ENCODE measurements around the gene MCCC2.

DNA sequence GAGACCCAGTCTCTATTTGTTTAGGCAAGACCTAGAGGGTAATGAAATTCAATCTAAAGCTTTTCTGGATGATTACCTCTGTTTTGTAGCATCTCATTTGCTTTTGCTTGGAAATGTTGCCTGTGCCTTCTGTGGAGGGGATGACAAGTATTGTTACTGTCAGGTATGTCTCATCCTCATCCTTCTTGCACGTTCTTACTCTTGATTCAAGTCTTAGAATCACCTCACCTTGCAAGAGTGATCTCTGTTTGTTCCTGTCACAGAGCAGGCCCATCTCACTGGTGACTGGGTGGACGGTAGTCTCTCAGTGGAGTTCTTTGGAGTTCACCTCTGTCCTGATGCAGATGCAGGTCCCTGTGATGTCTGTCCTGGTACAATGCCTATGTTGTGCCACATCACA lies 33.5 kb downstream of the MCCC2 start:
- TF ChIP-seq, protein P1, sequence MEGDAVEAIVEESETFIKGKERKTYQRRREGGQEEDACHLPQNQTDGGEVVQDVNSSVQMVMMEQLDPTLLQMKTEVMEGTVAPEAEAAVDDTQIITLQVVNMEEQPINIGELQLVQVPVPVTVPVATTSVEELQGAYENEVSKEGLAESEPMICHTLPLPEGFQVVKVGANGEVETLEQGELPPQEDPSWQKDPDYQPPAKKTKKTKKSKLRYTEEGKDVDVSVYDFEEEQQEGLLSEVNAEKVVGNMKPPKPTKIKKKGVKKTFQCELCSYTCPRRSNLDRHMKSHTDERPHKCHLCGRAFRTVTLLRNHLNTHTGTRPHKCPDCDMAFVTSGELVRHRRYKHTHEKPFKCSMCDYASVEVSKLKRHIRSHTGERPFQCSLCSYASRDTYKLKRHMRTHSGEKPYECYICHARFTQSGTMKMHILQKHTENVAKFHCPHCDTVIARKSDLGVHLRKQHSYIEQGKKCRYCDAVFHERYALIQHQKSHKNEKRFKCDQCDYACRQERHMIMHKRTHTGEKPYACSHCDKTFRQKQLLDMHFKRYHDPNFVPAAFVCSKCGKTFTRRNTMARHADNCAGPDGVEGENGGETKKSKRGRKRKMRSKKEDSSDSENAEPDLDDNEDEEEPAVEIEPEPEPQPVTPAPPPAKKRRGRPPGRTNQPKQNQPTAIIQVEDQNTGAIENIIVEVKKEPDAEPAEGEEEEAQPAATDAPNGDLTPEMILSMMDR (IDR thresholded peaks at IDR 0.05) = no peak
- no peak for TF ChIP-seq POLR2A (IDR thresholded peaks at IDR 0.05)
